Sciatic nerve (tissue), 2 donors: Measurements from ENCODE around the gene CD9. TPM values are rescaled to one million over a fixed set of nuclear protein-coding genes. Genes with fewer than 3 reads are reported as not detected.

ENCODE experiments used
- ATAC-seq: fragments of 200-7000 bp; cut with Tn5 transposase; one replicate; pipeline ENCODE4 v1.9.1; 2020; ENCODE audit warnings: mild to moderate bottlenecking, moderate library complexity
- DNase-seq: peaks from one replicate; pipeline ENCODE4 v3.0.0-alpha.2; 2020; ENCODE audit warnings: low spot score
- intact Hi-C: fragments of 100-400 bp; cut with DNase I; formaldehyde crosslinking; loops from one replicate; pipeline ENCODE4 v1.14.2; 2022
- total RNA-seq: library from RNA; stranded (reverse); fragmentation: NEBNext Ultra II Directional; extraction: Animal tissue kit (Norgen Biotek cat#: 25700); gene quantifications from one replicate; pipeline ENCODE4 v1.2.1, GENCODE V29; 2021
- donor health status: DM: no; HTN: no; CAD: no.
- donor health status: DM: no; HTN: no; CAD: no.

Gene CD9
- total RNA-seq, 1 donor from 2014 or later = 554 TPM

DNA sequence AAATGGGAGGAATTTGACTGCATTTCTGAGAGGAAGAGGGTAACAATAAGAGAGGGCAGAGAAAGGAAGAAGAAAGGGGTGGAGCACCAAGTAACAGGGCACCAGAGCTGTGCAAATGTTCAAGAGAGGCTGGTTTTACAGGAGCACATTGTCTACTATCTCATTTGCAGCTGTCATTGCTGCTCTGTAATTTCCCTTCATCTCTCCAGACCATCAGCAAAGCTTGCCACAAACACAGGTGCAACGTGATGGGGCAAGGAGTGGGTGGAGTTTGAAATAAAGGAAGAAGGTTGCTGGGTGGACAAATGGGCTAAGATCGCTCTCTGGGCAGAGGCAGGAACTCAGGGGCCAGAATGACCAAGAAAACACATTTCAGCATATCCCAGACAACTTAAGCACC is 62.4 kb downstream of the CD9 start:
- intact Hi-C loops = no loop called here
- DNase-seq (no peak), ATAC-seq (no peak)

DNA sequence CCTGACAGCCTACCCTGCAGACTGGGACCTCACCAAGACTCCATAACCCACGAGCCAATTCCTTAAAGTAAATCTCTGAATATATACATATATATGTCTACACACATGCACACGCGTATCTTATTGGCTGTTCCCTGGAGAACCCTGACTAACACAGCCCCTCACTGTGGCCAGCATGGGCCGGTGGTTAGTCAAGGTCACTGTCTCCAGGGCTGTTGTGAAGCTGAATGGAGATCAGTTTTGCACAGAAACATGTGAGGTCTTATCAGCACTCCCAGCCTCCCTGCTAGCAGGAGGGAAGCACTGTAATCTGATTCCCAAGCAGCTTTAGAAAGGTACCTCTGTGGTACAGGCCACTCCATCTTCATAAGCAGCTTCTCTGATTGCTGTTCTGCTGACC is 63.7 kb downstream of the CD9 start:
- no peak for DNase-seq
- no peak for ATAC-seq
- intact Hi-C loops = no loop called here

DNA sequence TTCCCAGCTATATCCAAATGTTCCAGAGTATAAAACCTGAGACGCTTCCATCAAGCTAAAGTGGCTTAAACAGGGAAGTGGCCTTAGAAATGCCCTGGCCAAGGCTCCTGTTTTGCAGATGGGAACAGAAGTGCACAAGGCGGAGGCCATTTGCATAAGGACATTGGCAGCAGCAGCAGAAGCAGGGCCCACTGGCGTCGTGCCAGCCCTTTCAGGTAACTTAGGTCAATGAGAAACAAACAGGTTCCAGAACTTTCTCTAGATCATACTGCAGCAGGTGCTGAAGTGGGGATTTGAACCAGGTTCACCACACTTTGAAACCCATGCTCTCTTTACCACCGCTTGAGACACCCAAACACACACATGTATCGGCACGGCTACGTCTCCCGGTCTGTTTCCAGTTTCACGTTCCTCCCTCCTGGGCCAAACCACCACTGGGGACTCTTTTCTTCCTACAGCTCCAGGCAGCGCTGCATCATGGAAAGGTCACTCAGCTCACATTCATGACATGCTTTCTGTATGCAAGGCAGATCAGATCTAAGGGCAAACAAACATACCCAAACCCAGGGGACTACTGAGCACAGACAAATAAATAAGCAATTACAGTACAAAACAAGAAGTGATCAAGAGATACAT is 64.3 kb downstream of the CD9 start:
- no peak for DNase-seq
- intact Hi-C loops = no loop called here
- no peak for ATAC-seq

DNA sequence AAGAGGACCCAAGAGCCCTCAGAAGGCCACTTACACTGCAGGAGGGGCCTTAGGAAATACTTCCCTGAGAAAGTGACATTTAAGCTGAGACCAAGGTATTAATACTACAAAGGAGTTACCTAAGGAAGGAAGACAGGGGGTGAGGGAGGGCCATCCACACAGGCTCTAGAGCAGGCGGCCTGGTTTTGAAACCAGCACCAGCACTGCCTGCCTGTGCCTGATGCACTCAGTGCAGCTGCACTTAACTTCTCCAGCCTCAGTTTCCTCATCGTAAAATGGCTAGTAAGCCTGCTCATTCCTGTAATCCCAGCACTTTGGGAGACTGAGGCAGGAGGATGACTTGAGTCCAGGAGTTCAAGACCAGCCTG is 64.8 kb downstream of the CD9 start:
- intact Hi-C loops = no loop called here
- DNase-seq (no peak), ATAC-seq (no peak)

DNA sequence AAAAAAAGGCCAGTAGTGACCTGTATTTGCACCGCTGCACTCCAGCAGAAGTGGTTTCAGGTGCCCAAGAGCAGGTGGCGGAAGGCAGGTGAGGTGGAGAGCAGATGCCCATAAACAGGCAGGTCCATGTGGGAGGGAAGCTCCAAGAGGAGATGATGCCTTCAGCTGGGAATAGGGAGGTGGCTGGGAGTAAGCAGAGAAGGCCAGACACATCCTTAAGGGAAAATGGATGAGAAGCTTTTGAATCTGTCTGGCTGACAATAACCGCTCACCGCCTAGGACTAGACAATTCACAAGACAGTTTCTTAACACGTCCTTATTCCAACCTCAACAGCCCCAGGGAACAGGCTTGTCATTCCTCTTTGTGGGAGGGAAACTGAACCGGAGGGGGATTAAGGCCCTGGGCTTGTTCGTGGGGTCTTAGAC is 66.4 kb downstream of the CD9 start:
- ATAC-seq = no peak
- DNase-seq = no peak
- intact Hi-C loops = no loop called here

DNA sequence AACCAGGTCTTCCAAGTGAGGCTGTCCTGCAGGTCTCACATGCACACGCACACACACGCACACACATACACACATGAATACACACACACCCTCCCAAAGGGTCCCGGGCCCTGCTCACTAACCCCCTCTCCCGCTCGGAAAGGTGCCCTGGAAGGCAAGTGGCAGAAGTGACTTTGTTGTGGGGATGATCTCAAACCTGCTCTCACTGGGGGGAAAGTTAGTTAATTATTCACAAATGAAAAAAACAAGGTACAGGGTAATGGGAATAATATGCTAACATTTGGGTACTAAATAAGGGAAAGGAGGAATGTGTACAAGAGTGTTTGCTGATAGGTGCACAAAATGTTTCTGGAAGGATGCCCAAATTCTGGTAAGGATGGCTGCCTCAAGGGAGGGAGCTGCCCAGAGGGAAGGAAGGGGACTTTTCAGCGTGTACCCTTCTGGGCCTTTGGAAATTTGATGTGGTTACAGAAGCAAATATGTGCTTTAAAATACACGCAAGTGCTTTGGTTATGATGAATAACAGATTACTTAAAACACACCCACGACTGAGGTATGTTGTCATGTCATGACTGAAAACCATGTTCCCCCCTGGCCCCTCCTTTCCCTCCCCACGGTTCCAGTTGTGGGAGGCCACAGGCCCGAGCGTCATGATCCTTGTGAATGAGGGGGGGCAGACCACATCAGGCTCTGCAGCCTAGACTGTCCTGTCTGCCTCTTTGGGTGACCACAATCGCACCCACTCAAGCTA is 66.9 kb downstream of the CD9 start:
- intact Hi-C loops = no loop called here
- DNase-seq (no peak), ATAC-seq (peak; percentile 13)

DNA sequence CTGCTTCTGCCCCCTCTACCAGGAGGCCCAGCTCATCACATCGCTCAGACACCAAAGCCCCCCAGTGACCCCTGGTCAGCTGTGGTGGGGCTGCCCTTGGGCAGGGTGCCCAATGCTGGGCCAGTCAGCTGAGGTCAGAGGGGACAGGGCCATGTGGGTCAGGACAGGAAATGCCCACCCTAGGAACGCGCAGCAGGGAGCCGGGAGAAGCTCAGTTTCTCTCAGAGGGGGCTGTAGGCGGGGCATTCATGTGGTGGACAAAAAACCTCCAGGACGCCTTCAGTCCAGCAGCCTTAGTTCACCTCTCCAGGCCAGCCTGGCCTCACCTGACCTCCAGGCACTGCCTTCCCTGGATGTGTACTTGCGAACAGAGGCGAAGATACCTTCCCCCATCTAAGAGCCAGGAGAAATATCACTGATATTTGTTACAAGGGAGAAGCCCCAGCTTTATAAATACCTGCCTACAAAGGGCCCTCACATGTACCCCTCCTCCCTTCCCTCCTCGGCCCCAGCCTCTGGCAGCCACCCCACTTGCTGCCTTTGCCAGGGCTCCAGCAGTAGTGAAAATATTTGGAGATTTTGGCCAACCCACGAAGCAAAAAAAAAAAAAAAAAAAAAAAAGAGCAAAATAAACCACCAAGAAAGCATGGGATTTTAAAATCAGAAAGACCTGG is 68.4 kb downstream of the CD9 start:
- peak; percentile 23 for ATAC-seq
- intact Hi-C loops = no loop called here
- no peak for DNase-seq

DNA sequence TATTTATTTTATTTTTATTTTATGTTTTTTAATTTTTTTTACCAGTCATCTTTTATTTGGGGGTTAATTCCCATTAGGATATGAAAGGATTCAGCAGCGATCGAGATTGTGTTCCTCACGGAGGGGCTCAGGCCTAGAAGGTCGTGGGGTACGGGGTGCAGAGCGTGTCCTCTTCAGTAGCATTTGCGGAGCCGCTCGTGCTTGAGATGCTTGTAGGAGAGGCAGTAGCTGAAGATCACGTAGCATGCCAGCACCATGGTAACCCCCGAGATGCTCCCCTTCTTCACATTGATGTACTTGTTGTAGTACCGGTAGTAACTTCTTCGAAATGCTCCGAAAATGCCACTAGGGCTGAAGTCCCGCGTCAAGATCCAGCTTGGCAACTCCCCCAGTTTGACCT is 69.8 kb downstream of the CD9 start:
- ATAC-seq (no peak), DNase-seq (no peak)
- intact Hi-C loops = no loop called here

DNA sequence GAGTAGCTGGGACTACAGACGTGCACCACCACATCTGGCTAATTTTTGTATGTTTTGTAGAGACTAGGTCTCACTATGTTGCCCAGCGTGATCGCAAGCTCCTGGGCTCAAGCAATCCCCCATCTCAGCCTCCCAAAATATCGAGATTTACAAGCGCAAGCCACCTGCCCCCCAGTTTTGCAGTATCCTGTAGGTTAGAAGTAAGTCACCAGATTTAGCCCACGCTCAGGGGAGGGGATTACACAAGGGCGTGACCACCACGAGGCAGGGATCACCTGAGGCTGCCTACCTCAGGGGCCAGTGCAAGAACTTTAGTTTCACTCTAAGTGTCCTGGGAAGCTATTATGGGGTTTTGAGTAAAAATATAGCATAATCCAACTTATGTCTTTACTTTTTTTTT is 71.1 kb downstream of the CD9 start:
- DNase-seq = no peak
- no peak for ATAC-seq
- intact Hi-C loops = no loop called here

DNA sequence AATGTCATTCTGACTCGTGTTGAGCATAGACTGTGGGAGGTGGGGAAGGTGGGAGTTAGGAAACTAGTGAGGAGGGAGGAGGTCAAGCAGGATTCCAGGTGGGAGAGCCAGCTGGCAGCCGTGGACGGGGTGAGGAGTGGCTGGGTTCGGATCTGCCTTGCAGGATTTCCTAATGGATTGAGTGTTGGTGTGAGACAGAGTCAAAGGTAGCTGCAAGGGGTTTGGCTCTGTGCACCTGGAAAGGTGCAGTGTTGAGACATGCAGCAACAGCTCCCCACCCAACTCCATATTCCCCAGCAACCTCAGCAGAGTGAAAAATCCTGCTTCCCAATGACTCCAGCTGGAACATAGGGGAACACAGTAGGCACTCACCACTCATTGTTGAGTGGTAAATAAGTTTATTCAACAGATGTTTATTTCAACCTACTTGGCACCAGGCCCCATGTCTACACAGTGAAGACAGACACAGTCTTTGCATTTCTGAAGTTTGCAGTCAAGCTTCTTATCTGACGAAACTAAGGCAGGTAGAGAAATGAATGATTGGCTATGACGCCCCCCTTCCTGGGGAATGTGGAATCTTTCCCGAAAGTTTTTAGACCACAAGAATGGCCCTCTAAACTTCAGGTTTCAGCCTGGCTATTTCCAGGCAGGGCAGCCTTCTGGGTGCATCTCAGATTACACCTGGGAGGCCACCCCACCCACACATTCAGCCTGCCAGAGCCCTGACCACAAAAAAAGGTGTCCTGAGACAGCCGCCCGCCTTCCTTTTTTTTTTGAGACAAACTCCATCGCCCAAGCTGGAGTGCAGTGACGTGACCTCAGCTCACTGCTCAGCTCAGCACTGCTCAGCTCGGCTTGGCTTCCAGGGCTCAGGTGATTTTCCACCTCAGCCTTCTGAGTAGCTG is 72.4 kb downstream of the CD9 start:
- intact Hi-C loops = no loop called here
- no peak for ATAC-seq
- no peak for DNase-seq

DNA sequence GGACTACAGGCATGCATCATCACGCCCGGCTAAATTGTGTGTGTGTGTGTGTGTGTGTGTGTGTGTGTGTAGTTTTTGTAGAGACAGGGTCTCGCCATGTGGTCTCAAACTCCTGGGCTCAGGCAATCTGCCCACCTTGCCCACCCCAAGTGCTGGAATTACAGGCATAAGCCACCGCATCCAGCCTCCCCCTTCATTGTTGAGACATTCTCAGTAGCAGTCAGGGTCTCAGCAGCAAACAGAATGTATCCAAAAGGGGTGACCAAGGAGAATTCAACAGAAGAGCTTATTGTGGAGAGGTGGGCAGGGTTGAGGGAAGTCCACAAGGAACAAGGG is 73.0 kb downstream of the CD9 start:
- intact Hi-C loops = no loop called here
- DNase-seq (no peak), ATAC-seq (no peak)

DNA sequence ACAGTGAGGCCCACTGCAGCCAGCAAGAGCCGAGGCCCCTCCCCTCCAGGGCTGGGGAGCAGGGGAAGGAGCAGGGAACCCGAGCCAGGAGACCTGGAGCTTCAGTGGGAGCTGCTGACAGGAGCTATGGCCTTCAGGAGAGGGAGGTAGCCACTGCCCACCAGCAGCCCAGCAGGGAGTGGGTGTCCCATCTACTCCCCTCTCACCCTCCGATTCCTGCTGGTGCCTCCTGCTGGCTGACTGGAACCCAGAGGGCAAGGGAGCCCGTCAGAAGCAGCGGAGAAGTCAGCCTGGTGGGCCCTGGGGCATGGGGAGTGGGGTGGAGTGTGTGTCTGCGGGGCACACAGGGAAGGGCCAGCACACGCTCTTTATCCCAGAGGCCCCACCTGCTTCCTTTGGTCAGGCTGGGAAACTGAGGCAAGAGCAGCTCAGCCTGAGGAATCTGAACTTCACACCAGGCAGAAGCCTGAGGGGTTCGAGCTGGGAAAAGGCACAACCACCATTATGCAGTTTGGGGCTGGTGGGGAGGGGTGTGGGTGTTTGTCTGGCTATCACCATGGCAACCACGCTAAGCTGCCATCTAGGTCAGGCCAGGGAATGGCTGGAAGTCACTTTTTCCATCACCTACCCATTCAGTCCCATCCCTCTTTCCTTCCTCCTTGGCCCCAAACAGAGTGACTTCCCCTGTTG is 73.5 kb downstream of the CD9 start:
- no peak for DNase-seq
- intact Hi-C loops = no loop called here
- ATAC-seq = no peak

DNA sequence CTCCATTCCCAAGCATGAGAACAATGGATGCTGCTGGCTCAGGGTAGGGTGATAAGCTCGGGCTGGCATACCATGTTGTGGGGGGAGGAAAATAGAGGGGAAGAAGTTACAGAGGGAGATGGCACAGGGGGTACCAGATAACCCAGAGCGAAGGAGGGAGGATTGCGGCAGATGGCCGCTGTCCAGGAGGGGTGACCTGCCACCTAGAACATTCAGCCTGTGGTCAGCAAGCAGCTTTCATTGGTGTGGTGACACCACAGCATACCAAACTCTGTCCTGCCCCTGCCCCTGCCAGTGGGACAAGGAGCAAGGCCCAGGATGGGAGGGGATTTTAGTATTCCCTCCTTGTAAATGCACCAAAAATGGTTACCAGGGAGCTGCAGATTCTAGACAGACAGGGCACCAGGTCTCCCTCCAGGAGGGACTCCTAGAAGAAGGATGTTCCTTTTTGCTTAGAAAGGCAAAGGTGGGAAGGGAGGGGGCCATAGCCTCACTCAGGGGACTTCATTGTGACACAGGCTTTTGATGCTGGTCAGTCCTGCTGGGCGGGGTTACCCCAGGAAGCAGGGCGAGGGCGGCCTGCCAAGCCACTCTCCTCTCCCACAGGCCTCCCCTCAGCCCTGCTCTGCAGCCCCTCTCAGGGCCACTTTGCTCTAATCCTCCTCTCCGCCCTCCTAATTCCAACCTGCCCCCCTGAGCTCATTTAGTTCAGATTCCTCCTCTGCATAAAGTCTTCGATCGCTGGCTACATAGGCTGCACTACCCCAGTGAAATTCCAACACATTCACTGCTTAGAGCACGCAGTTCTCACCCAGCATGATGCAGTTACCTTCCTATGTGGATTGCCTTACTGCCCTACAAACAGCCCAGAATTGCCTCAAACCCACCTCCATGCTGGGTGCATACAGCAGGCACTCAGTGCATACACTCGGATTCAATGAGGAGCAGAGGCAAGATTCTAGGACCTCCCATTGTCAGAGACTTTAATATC is 74.3 kb downstream of the CD9 start:
- ATAC-seq (no peak), DNase-seq (peak; percentile 33)
- intact Hi-C loops = loop anchor here (5.0 kb wide), 2 partner anchors 77 to 842 kb away; partner anchors contain the start of gene NTF3

DNA sequence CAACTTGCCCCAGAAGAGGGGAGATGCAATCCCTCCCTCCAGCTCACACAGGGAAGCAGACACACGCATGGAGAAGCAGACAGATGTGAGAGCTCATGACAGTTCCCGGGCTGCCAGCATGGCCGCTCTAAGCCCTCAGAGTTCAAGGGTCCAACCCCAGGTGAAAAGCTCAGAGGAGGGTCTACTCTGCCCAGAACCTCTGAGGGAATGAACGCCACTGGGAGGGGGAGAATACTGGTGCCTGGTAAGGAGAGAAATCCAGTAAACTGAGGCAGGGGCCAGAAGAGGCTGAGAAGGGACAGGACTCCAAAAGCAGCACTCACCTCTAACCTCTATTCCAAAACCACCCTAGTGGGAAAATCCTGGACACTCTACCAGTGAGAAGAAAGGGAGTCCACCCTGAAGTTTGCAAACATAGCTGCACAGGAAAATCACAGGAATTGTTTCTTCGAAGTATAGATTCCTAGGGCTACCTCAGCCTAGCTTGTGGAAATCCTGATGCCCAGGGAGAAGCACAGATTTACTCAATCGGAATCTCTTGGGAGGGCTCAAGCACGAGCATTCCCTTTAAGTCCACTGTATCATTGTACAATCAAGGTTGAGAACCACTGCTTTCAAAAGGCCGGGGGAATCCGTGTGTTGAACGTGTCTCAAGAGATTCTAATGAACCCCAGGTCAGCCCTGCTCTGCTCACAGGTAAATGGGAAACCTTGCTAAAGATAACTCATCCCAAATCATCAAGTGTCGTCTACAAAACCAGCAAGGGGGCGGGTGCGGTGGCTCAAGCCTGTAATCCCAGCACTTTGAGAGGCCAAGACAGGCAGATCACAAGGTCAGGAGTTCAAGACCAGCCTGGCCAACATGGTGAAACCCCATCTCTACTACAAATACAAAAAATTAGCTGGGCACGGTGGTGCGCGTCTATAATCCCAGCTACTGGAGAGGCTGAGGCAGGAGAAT is 76.0 kb downstream of the CD9 start:
- intact Hi-C loops = loop anchor here (5.0 kb wide), 2 partner anchors 79 to 844 kb away; partner anchors contain the start of gene NTF3
- DNase-seq (peak; percentile 41), ATAC-seq (no peak)

DNA sequence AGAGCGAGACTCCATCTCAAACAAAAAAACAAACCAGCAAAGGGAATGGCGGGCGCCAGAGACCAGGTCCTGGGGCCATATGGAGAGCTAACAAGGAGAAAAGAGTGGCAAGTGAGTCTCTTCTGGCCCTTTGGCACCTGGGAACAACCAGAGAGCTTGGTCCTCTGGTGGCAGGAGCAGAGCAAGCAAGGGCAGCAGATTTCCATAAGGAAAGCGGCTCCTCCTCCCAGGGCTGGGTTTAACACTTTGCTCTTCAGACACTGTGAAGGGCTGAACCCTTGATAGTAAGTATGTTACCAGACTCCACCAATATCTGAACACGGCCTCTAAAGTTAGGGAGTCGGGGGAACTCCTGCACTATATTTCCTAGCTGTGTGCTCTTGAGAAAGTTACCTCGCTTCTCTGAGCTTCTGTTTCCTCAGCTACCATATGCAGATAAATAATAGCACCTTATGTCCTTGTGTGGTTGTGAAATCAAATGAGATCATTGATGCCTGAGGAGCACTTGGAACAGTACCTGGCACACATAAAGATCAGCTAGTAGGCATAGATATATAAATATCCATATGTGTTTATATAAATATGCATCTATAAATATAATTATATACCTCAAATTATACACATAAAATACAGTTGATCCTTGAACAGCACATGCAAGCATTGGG is 76.9 kb downstream of the CD9 start:
- ATAC-seq = no peak
- peak; percentile 34 for DNase-seq
- intact Hi-C loops = loop anchor here (5.0 kb wide), 2 partner anchors 80 to 845 kb away; partner anchors contain the start of gene NTF3

DNA sequence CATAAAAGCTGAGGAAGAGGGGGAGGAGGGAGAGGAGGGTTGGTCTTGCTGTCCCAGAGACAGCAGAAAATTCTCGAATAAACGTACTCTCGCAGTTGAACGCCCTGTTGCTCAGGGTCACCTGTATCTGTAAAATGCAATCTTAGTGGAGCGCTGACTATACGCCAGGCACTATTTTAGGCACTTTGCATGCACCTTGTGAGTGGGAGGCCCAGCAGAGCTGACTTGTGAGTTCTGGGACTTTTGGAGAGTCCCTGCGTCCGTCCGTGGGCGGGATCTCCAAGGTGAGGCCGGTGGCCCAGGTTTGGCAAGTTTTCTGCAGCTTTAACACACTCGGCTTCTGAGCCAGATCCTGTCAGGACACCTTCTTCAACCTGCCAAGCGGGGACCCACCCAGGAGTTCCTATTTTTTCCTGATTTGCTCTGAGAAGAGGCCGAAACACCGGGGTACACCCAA is 77.8 kb downstream of the CD9 start:
- DNase-seq = peak; percentile 71

More for the DNA sequence above, 77.8 kb downstream of the CD9 start:
- ATAC-seq = no peak
- intact Hi-C loops = loop anchor here (5.0 kb wide), 2 partner anchors 81 to 846 kb away; partner anchors contain the start of gene NTF3
